Left renal pelvis (tissue), 4 donors: ENCODE measurements around the gene RBP4. TPM values are rescaled to one million over a fixed set of nuclear protein-coding genes. Genes with fewer than 3 reads are reported as not detected.
A peak's percentile ranks its signal among the peaks of the same experiment; 100 is the strongest.

Experiments
- DNase-seq, 4 donors: peaks; one replicate each; pipeline ENCODE4 v3.0.0-alpha.2; 2013; ENCODE audit warnings: low read depth in 4 of 4, low spot score in 3 of 4
- polyA plus RNA-seq, 4 donors: library from polyadenylated mRNA; unstranded; fragments of 120-200 nt; gene quantifications; one replicate each; pipeline ENCODE4 v1.2.1, GENCODE V29; 2013; ENCODE audit not compliant: insufficient read length in 4 of 4

RBP4 gene
- 10 to 100 TPM in 1 of 4 donors, under 1 TPM in 3; 0.27 to 15.7 (median 0.46) TPM for polyA plus RNA-seq

- DNase-seq = no peak
These were observed at the start of gene RBP4 for GRCh38 chr10:93601146-93601773. RBP4 (minus strand) TSS chr10:93601235; CDS start chr10:93601028, 207 bp downstream.

GRCh38 chr10:93639791-93640190, 38.8 kb upstream of the RBP4 start:
- DNase-seq = no peak

- DNase-seq = no peak
These were observed 29.9 kb upstream of the RBP4 start for GRCh38 chr10:93630625-93631557.

- no peak for DNase-seq
These were observed 28.7 kb upstream of the RBP4 start for GRCh38 chr10:93629647-93630305.

- DNase-seq = no peak
These were observed 27.8 kb upstream of the RBP4 start for GRCh38 chr10:93628858-93629257.

- DNase-seq = no peak
These were observed 21.9 kb upstream of the RBP4 start for GRCh38 chr10:93622942-93623341.

- DNase-seq = no peak
These were observed 19.9 kb upstream of the RBP4 start for GRCh38 chr10:93620925-93621324.

- DNase-seq = no peak
These were observed 14.7 kb upstream of the RBP4 start for GRCh38 chr10:93615576-93616235.

- no peak for DNase-seq
These were observed 13.2 kb upstream of the RBP4 start for GRCh38 chr10:93614101-93614825.

- DNase-seq = no peak
These were observed 12.1 kb upstream of the RBP4 start for GRCh38 chr10:93613126-93613525.

- no peak for DNase-seq
These were observed 11.3 kb upstream of the RBP4 start, which contains the start of gene PDE6C for GRCh38 chr10:93612311-93612710. PDE6C (plus strand) TSS chr10:93612537; CDS start chr10:93612726, 189 bp downstream.

GRCh38 chr10:93608421-93608820, 7.4 kb upstream of the RBP4 start:
- DNase-seq = no peak

- no peak for DNase-seq
These were observed 3.1 kb upstream of the RBP4 start for GRCh38 chr10:93604146-93604545.

- DNase-seq = no peak
These were observed 2.0 kb upstream of the RBP4 start for GRCh38 chr10:93603023-93603422.

GRCh38 chr10:93601774-93602162, 733 bp upstream of the RBP4 start:
- no peak for DNase-seq

GRCh38 chr10:93600446-93601145, 439 bp downstream of the RBP4 start:
- peak in 2 of 4 donors; percentile 10 to 32 for DNase-seq

- DNase-seq = no peak
These were observed 1.3 kb downstream of the RBP4 start for GRCh38 chr10:93599778-93600177.

- no peak for DNase-seq
These were observed 1.7 kb downstream of the RBP4 start for GRCh38 chr10:93599335-93599734.

- no peak for DNase-seq
These were observed 2.9 kb downstream of the RBP4 start for GRCh38 chr10:93598157-93598556.
